ENCODE measurements around the gene GALNT1. TPM values are rescaled to one million over a fixed set of nuclear protein-coding genes. Genes with fewer than 3 reads are reported as not detected.

GALNT1 gene
- total RNA-seq, 1 experiment from 2014 or later, result 77.9 TPM

- Histone ChIP-seq H3K23me2 (ENCODE audit: insufficient read length, low read depth, low read length, poor library complexity, severe bottlenecking) (no peaks in the 10 kb centered on the region), H2BK12ac (ENCODE audit: insufficient read length, low read depth, low read length) (no peak overlapping the region), H3K4me1 (ENCODE audit: insufficient read depth, low read length) (no peaks in the 10 kb centered on the region), H3K27me3 (ENCODE audit: insufficient read depth, low read length) (no peaks in the 10 kb centered on the region), H4K8ac (replicated peaks; ENCODE audit: insufficient read length, low read depth, low read length) (no peak overlapping the region), H2AFZ (ENCODE audit: low read length) (no peak overlapping the region), H3K27ac (ENCODE audit: insufficient read length, low read depth, low read length) (no peak overlapping the region), H3K9me3 (ENCODE audit: control insufficient read depth, low read depth, low read length) (no peaks in the 10 kb centered on the region), H3K56ac (ENCODE audit: insufficient read length, low read depth, low read length) (no peak overlapping the region), H3K23ac (ENCODE audit: insufficient read length, low read depth, low read length) (no peak overlapping the region), H4K91ac (ENCODE audit: insufficient read length, low read depth, low read length) (no peak overlapping the region), H3K18ac (ENCODE audit: insufficient read length, low read depth, low read length) (no peak overlapping the region), H2BK5ac (ENCODE audit: insufficient read length, low read length) (no peak overlapping the region), H3K79me1 (ENCODE audit: insufficient read depth, low read depth, low read length, poor library complexity, severe bottlenecking) (no peaks in the 10 kb centered on the region), H4K20me1 (ENCODE audit: control insufficient read depth, insufficient read depth, insufficient read length) (no peaks in the 10 kb centered on the region), H2BK20ac (ENCODE audit: low read depth, low read length, poor library complexity, severe bottlenecking) (no peak overlapping the region), H3K79me2 (ENCODE audit: insufficient read depth, low read length) (no peaks in the 10 kb centered on the region), H4K5ac (ENCODE audit: insufficient read length, low read depth, low read length) (no peak overlapping the region), H3K4ac (ENCODE audit: low read depth, low read length) (no peak overlapping the region), H3K14ac (ENCODE audit: insufficient read depth, low read length) (no peak overlapping the region), H3K4me2 (ENCODE audit: insufficient read depth, insufficient read length, low read length) (no peak overlapping the region), H3K9ac (ENCODE audit: extremely low read depth, insufficient read length, low read length) (no peak overlapping the region), H2BK120ac (ENCODE audit: low read depth, low read length, poor library complexity, severe bottlenecking) (no peak overlapping the region), H2BK15ac (ENCODE audit: low read depth, low read length) (no peak overlapping the region), H2AK5ac (ENCODE audit: insufficient read length, low read length) (no peak overlapping the region), H3T11ph (ENCODE audit: low read length) (no peak overlapping the region)
- H3K27me3 Mint-ChIP-seq (ENCODE audit: low read depth), result no peaks in the 10 kb centered on the region
- WGBS (ENCODE audit: extremely low coverage, insufficient read length, low lambda C conversion rate), result no CpG with 5 or more reads among the region's 4 CpGs
- DNase-seq, result no peak
- H3K36me3 Mint-ChIP-seq (ENCODE audit: insufficient read depth in 1 of 3, low read depth in 3 of 3), result no peaks in the 10 kb centered on the region; a peak in 1 of 7 replicates
- no peaks in the 10 kb centered on the region for H3K4me1 Mint-ChIP-seq
- H3K4me3 Mint-ChIP-seq, result no peak overlapping the region
- no peaks in the 10 kb centered on the region for H3K9me3 Mint-ChIP-seq
- H3K27ac Mint-ChIP-seq, result no peak overlapping the region
- TF ChIP-seq CTCF (conservative IDR thresholded peaks at IDR 0.05), result no peak
These were observed 110.1 kb downstream of the GALNT1 start for GRCh38 chr18:35691625-35692024.
